AG09309 (cell line): ENCODE data around the gene WDFY2.

Experiments used
- DNase-seq: peaks from one replicate; pipeline ENCODE4 v3.0.0-alpha.2; 2010; ENCODE audit warnings: low read depth
- H3K4me3 ChIP-seq: 2 replicates; pipeline ENCODE4 v1.5.1; 2011; ENCODE audit warnings: mild to moderate bottlenecking, low read depth, low read length, moderate library complexity; ENCODE audit not compliant: control insufficient read depth
- TF ChIP-seq, protein P1 (sequence below): IDR thresholded peaks from 2 replicates; pipeline ENCODE4 v1.5.1; 2011; ENCODE audit warnings: mild to moderate bottlenecking, low read depth, low read length, inconsistent platforms; ENCODE audit not compliant: insufficient read depth, control insufficient read depth; ENCODE audit errors: missing control alignments

Gene WDFY2

DNA sequence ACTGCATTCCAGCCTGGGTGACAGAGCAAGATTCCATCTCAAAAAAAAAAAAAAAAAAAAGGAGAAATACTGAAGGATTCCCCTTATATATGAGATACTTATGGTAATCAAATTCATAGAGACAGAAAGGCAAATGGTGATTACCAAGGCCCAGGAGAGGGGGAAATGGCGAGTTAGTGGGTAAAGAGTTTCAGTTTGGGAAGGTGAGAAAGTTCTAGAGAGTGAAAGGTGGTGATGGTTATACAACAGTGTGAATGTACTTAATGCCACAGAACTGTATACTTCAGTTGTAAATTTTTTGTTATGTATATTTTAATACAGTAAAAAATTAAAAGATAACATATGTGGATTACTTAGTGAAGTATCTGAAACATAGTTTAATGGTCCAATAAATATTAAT is 129.5 kb downstream of the WDFY2 start:
- no peak for DNase-seq
- TF ChIP-seq, protein P1, sequence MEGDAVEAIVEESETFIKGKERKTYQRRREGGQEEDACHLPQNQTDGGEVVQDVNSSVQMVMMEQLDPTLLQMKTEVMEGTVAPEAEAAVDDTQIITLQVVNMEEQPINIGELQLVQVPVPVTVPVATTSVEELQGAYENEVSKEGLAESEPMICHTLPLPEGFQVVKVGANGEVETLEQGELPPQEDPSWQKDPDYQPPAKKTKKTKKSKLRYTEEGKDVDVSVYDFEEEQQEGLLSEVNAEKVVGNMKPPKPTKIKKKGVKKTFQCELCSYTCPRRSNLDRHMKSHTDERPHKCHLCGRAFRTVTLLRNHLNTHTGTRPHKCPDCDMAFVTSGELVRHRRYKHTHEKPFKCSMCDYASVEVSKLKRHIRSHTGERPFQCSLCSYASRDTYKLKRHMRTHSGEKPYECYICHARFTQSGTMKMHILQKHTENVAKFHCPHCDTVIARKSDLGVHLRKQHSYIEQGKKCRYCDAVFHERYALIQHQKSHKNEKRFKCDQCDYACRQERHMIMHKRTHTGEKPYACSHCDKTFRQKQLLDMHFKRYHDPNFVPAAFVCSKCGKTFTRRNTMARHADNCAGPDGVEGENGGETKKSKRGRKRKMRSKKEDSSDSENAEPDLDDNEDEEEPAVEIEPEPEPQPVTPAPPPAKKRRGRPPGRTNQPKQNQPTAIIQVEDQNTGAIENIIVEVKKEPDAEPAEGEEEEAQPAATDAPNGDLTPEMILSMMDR, result no peak
- H3K4me3 ChIP-seq, result no peak overlapping the region

DNA sequence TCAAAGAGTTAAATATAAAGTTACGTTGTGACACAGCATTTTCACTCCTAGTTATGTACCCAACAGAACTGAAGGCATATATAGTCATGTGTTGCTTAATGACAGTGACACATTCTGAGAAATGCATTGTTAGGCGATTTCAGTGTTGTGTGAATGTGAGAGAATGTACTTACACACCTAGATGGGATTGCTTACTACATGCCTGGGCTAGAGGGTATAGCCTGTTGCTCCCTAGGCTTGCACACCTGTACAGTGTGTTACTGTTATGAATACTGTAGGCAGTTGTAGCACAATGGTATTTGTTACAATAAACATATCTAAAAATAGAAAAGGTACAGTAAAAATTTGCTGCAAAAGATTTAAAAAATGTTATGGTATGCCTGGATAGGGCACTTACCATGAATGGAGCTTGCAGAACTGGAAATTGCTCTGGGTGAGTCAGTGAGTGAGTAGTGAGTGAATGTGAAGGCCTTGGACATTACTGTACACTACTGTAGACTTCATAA is 130.5 kb downstream of the WDFY2 start:
- H3K4me3 ChIP-seq, result no peak overlapping the region
- DNase-seq, result no peak
- TF ChIP-seq, protein P1, result no peak

DNA sequence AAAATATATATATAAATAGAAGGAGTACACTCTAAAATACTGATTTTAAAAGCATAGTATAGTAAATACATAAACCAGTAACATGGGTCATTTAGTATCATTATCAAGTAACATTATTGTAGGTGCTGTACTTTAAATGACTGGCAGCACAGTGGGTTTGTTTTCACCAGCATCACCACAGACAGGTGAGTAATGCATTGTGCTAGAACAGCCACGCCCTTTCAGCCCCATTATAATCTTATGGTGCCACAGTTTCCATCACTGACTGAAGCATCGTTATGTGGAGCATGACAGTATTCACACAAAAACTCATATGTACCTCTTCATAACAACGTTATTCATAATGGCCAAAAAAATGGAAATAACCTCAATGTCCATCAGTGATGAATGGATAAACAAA is 131.4 kb downstream of the WDFY2 start:
- H3K4me3 ChIP-seq, result no peak overlapping the region
- TF ChIP-seq, protein P1, result no peak
- DNase-seq, result no peak

DNA sequence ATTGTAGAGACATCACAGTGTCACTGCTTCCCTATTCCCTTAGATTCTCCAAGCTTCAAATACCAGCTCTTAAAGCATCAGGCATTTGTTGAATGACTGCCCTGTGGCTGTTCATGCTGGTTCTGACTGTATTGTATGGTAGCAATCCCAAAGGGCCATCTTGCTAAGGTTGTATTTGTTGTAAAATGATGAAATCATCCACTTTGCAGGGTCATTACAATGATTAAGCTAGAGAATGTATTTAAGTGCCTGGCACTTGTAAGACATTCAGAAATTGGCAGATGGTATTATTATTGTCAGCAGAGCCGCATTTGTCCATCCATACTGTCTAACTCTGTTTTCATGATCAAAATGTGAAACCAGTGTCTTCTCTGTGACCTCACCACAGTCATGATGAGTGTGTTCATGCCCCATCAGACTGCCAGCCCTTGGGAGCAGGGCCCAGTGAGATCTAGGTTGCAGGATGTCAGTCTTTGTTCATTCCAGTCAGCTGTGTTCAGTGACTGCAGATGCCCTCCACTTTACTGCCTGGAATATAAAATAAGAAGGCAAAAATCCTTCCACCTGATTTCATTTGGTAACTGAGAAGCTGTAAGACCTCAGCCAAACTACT is 133.6 kb downstream of the WDFY2 start:
- no peak for DNase-seq
- H3K4me3 ChIP-seq, result no peak overlapping the region
- TF ChIP-seq, protein P1, result no peak

DNA sequence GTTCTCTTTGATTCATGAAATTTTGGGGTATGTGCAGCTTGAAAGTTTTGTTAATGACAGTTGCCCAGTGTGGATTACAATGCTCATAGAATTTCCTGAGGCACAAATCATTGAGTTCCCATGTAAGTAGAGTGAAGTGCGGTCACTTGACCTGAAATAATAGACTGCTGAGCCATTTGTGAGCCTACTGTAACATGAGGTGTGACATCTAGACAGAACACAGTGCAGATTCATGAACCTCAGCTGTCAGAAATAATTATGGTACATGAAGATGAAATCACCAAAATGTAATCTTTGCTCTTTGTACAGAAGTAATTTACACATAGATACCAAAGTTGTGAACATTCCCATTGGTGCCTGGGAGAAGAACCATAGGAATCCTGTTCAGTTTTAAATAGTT is 135.1 kb downstream of the WDFY2 start:
- no peak for DNase-seq
- H3K4me3 ChIP-seq, result no peak overlapping the region
- TF ChIP-seq, protein P1, result no peak

DNA sequence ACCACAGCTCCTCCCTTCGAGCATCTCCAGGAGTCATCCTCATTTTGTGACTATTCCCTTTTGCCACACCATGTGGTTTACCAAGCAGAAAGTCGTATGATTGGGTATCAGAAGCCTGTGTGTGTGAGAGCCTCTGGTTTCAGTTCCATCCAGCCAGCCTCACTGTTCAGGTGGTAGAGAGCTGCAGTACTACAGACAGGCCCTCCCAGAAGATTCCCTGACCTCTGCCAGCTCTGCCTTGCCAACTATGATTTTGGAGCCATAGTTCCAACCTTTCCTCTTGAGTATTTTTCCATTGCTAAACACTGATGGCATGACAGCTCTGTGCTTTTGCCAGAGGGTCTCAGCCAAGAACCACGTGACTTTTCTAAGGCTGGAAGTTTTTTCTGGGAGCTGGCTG is 137.2 kb downstream of the WDFY2 start:
- H3K4me3 ChIP-seq, result no peak overlapping the region
- no peak for DNase-seq

More for the DNA sequence above, 137.2 kb downstream of the WDFY2 start:
- TF ChIP-seq, protein P1, result no peak
